OCI-LY3 (cell line): Measurements from ENCODE around the gene ARMC9.

Source experiments
- H2AFZ ChIP-seq: fragments of 200-600, 300-600 bp; shearing (Covaris generic); 2 replicates; pipeline ENCODE4 v1.6.0; 2014; ENCODE audit warnings: antibody characterized with exemption, low read depth, low read length
- H3K27ac ChIP-seq: fragments of 200-600, 300-600 bp; sonication (generic); 2 replicates; pipeline ENCODE4 v1.5.1; 2014; ENCODE audit warnings: mild to moderate bottlenecking, low read length, moderate library complexity, mixed read lengths
- H3K27me3 ChIP-seq: fragments of 200-600, 300-600 bp; sonication (generic); 2 replicates; pipeline ENCODE4 v1.6.1; 2014; ENCODE audit warnings: low read depth, low read length, mixed read lengths
- H3K36me3 ChIP-seq: fragments of 200-600, 300-600 bp; sonication (generic); replicated peaks from 2 replicates; pipeline ENCODE3; 2014; ENCODE audit warnings: low read depth, low read length, mixed read lengths
- H3K4me1 ChIP-seq: fragments of 300-600, 200-600 bp; sonication (generic); 2 replicates; pipeline ENCODE4 v1.6.1; 2014; ENCODE audit warnings: low read length, mixed read lengths
- H3K4me2 ChIP-seq: fragments of 200-600, 300-600 bp; sonication (generic); 2 replicates; pipeline ENCODE4 v1.6.1; 2014; ENCODE audit warnings: low read length, mixed read lengths
- H3K4me3 ChIP-seq: fragments of 300-600, 200-600 bp; sonication (generic); 2 replicates; pipeline ENCODE4 v1.5.1; 2014; ENCODE audit warnings: antibody characterized with exemption, mild to moderate bottlenecking, low read length, moderate library complexity
- H3K79me2 ChIP-seq: fragments of 300-600, 200-600 bp; shearing (Covaris generic); 2 replicates; pipeline ENCODE4 v1.6.1; 2014; ENCODE audit warnings: mild to moderate bottlenecking, low read length, mixed read lengths
- H3K9ac ChIP-seq: fragments of 300-600, 200-600 bp; shearing (Covaris generic); 2 replicates; pipeline ENCODE4 v1.6.0; 2014; ENCODE audit warnings: mild to moderate bottlenecking, low read length, moderate library complexity
- H3K9me3 ChIP-seq: fragments of 200-600, 300-600 bp; shearing (Covaris generic); 2 replicates; pipeline ENCODE4 v1.6.1; 2014; ENCODE audit warnings: low read length, mixed read lengths; ENCODE audit not compliant: insufficient read depth
- H4K20me1 ChIP-seq: fragments of 200-600, 300-600 bp; sonication (generic); 2 replicates; pipeline ENCODE4 v1.6.1; 2016; ENCODE audit warnings: low read length, mixed read lengths; ENCODE audit not compliant: insufficient read depth
- EZH2phosphoT487 ChIP-seq: fragments of 200-600 bp; shearing (Covaris generic); IDR thresholded peaks from 2 replicates; pipeline ENCODE4 v1.6.1; 2018; ENCODE audit warnings: antibody characterized with exemption, mixed run types, low read depth
- TF ChIP-seq, protein P1 (sequence below): fragments of 200-600, 300-600 bp; sonication (generic); IDR thresholded peaks from 2 replicates; pipeline ENCODE4 v1.5.1; 2014; ENCODE audit warnings: antibody characterized with exemption, low read length, low read depth

ARMC9 gene

DNA sequence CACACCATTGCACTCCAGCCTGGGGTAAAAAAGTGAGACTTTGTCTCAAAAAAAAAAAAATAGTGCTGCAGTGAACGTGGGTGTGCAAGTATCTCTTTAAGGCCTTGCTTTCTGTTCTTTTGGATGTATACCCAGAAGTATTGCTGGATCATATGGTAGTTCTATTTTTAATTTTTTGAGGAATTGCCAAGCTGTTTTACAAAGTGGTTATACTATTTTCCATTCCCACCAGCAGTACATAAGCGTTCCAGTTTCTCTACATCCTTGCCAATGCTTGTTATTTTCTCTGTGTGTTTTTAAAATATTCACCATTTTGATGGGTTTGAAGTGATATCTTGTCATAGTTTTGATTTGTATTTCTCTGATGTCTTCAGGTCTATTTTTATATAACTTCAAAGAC, 13.1 kb downstream of the ARMC9 start:
- Histone ChIP-seq H3K4me1 (no peaks in the 10 kb centered on the region), H3K4me3 (no peak overlapping the region), H3K27ac (no peak overlapping the region), H3K79me2 (no peaks in the 10 kb centered on the region), H4K20me1 (no peaks in the 10 kb centered on the region), H3K9ac (no peak overlapping the region), H2AFZ (no peak overlapping the region), H3K9me3 (no peaks in the 10 kb centered on the region), H3K36me3 (no peaks in the 10 kb centered on the region), H3K27me3 (no peaks in the 10 kb centered on the region), H3K4me2 (no peak overlapping the region)
- TF ChIP-seq EZH2phosphoT487, result no peak
- TF ChIP-seq, protein P1, sequence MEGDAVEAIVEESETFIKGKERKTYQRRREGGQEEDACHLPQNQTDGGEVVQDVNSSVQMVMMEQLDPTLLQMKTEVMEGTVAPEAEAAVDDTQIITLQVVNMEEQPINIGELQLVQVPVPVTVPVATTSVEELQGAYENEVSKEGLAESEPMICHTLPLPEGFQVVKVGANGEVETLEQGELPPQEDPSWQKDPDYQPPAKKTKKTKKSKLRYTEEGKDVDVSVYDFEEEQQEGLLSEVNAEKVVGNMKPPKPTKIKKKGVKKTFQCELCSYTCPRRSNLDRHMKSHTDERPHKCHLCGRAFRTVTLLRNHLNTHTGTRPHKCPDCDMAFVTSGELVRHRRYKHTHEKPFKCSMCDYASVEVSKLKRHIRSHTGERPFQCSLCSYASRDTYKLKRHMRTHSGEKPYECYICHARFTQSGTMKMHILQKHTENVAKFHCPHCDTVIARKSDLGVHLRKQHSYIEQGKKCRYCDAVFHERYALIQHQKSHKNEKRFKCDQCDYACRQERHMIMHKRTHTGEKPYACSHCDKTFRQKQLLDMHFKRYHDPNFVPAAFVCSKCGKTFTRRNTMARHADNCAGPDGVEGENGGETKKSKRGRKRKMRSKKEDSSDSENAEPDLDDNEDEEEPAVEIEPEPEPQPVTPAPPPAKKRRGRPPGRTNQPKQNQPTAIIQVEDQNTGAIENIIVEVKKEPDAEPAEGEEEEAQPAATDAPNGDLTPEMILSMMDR, result no peak

- H4K20me1 ChIP-seq, result no peaks in the 10 kb centered on the region
These were observed 14.0 kb downstream of the ARMC9 start for GRCh38 chr2:231212329-231212845.

DNA sequence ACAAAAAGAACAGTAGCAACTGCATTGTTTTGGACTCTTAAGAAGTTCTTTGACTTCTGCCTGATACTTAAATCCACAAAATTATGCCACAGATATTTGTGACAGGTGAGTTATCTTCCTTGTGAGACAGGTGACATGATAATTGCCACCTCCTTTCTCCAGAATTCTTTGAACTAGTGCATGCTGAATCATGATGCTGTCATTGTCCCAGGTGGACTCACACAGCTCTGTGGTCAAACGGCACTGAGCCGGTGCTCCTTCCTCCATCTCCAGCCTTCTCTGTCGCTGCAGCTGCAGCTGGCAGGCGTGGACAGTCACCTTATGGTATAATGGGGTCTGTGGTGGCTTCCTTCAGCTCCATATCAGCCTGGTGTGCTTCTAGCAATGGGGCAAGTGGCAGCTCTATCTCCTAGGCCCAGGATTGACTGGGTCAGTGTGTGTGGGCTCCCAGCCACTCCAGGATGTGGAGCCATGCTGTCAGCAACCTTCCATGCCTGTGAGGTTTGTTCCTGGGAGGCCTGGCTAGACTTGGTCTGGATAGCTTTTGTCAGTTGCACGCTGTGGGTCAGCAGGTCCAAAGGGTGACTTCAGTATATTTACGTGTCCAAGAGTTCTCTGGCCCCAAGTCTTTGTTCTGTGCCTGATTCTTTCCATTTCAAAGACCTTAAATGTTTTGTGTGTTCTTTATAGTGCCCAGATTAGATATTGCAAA, 15.7 kb downstream of the ARMC9 start:
- H3K9me3 ChIP-seq, result no peaks in the 10 kb centered on the region
- H3K4me1 ChIP-seq, result no peaks in the 10 kb centered on the region
- H3K4me3 ChIP-seq, result no peak overlapping the region
- no peaks in the 10 kb centered on the region for H3K36me3 ChIP-seq
- no peaks in the 10 kb centered on the region for H4K20me1 ChIP-seq
- H3K27me3 ChIP-seq, result no peaks in the 10 kb centered on the region
- TF ChIP-seq, protein P1, result no peak
- TF ChIP-seq EZH2phosphoT487, result no peak
- H3K9ac ChIP-seq, result no peak overlapping the region
- no peak overlapping the region for H2AFZ ChIP-seq
- H3K79me2 ChIP-seq, result no peaks in the 10 kb centered on the region
- no peak overlapping the region for H3K4me2 ChIP-seq
- H3K27ac ChIP-seq, result no peak overlapping the region

More at GRCh38 chr2:231212329-231212845, 14.0 kb downstream of the ARMC9 start:
- Histone ChIP-seq H3K4me3 (no peak overlapping the region), H2AFZ (no peak overlapping the region), H3K27ac (no peak overlapping the region), H3K79me2 (no peaks in the 10 kb centered on the region), H3K9ac (no peak overlapping the region), H3K36me3 (no peaks in the 10 kb centered on the region), H3K4me1 (no peaks in the 10 kb centered on the region), H3K9me3 (no peaks in the 10 kb centered on the region), H3K27me3 (no peaks in the 10 kb centered on the region), H3K4me2 (no peak overlapping the region)
- TF ChIP-seq, protein P1, result no peak
- no peak for TF ChIP-seq EZH2phosphoT487

DNA sequence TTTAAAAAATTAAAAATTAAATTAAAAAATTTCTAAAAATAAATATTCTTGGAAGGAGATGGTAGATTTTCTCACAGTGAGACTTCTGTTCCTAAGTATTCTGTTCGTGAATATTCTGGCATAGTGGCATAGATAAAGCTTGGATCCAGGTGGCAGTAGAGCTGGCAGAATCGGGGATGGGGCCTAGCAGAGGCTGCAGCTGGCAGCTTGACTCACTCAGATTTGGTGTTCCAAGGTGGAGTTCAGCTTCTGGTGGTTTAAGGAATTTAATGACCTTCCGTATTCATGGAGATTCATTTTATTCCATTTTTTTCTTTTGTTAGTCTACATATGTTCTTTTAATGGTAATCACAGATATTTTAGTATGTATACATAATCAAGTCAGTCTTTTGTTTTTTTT, 19.9 kb downstream of the ARMC9 start:
- no peaks in the 10 kb centered on the region for H3K9me3 ChIP-seq
- H3K27ac ChIP-seq, result no peak overlapping the region
- no peak overlapping the region for H3K4me3 ChIP-seq
- peaks cover 6% of the 10 kb centered on the region; the same call in 1 of the 2 replicates for H3K4me1 ChIP-seq
- H3K79me2 ChIP-seq, result no peaks in the 10 kb centered on the region
- no peaks in the 10 kb centered on the region for H3K36me3 ChIP-seq
- H3K4me2 ChIP-seq, result no peak overlapping the region
- H2AFZ ChIP-seq, result no peak overlapping the region
- H4K20me1 ChIP-seq, result no peaks in the 10 kb centered on the region
- no peaks in the 10 kb centered on the region for H3K27me3 ChIP-seq
- TF ChIP-seq, protein P1, result no peak
- TF ChIP-seq EZH2phosphoT487, result no peak
- no peak overlapping the region for H3K9ac ChIP-seq
